GM18861 (cell line): ENCODE measurements around the gene CLEC14A.

Experiments used
- ATAC-seq: cut with Tn5 transposase; IDR thresholded peaks from one replicate; pipeline ENCODE4 v1.9.1; 2021; ENCODE audit not compliant: unreplicated experiment

CLEC14A gene

GRCh38 chr14:38255673-38256532 is at the start of gene CLEC14A:
Gene CLEC14A, minus strand, starts transcription at chr14:38256093. Its CDS starts 71 bp downstream, at chr14:38256022.
- no peak for ATAC-seq

DNA sequence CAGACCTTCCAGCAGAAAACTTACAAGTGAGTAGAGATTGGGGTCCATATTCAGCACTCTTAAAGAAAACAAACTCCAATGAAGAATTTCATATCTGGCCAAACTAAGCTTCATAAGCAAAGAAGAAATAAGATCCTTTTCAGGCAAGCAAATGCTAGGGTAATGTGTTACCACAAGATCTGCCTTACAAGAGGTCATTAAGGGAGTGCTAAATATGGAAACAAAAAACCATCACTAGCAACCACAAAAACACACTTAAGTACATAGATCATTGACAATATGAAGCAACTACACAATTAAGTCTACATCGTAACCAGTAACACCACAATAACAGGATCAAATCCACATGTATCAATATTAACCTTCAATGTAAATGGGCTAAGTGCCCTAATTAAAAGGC is 47.1 kb upstream of the CLEC14A start:
- ATAC-seq: no peak

DNA sequence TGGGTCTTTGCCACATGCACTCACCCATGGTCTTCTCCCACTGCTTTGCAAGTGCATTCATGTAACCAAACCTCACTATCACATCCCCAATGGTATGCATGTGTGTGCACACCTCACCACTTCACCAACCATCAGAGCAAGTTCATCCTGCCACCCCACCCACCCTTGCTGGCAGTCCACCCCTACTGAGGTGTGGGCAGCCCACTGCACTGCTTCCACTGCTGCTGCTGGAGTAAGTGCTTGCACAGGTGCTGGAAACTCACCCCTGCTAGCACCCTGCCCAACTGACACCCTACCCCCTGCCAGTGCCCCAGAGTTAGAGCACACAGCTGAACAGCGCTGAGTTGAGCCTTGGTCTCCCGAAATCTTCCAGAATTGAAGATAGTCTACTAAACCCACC is 46.1 kb upstream of the CLEC14A start:
- no peak for ATAC-seq

DNA sequence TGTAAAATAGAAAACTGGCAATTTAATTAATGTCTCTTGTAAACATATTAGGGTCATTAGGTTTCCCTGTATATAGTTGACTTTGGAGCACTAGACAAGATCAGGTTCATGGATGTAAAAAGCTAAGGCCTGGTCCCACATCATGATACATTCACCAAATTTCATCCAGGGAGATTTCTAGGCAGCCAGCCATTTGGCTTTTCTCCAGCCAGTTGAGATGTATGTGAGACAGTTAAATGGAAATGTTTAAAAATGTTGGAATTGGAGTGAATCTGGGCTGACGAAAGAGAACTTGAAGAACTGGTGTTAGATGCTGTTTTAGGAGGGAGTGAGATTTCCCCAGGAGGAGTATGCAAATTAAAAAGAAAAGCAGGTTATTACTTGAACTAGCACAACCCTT is 41.8 kb upstream of the CLEC14A start:
- no peak for ATAC-seq

- no peak for ATAC-seq
These were observed 36.0 kb upstream of the CLEC14A start for GRCh38 chr14:38291681-38292467.

DNA sequence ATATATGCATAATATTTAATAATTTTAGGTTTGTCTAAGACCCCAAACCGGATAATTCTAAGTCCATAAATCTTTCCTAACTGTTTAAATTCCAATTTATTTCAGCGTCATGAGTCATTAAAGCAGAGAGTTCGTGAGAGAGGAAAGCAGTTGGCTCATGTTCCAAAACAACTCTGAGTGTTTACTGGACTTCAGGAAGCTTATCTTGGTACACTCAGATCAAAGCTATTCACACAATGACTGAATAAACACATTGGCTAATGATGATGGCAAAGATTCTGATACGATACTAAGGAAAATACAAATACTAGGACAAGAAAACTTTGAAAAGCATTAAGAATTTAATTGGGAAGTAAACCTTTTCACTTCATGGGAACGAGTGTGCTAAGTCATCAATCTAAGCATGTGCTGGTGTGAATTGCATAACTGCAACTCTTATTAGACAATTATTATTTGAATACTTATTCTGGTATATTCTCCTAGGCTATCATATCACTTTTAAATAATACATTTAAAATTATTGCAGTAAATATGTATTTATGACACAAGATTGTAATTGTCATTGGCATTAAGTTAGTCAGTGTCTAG is 34.8 kb upstream of the CLEC14A start:
- ATAC-seq: no peak

DNA sequence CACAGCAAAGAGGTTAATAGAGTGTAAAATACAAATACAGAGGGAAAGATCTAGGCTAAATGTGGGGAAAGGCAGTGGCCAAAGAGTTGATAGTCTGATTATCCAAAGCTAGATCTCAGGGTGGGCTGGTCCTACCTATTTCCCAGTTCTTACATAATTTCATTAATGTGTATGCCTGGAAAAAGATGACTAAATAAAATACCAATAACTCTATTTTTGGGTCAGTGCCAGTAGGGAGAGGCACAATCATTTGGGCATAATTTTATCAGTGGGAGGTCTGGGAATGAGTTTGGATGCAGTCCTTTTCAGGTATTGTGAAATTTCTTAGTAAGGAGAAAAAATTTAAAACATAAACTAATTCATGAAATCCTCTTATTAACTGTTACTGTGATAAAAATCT is 30.6 kb upstream of the CLEC14A start:
- ATAC-seq: no peak

- no peak for ATAC-seq
These were observed 30.1 kb upstream of the CLEC14A start for GRCh38 chr14:38285962-38286361.

DNA sequence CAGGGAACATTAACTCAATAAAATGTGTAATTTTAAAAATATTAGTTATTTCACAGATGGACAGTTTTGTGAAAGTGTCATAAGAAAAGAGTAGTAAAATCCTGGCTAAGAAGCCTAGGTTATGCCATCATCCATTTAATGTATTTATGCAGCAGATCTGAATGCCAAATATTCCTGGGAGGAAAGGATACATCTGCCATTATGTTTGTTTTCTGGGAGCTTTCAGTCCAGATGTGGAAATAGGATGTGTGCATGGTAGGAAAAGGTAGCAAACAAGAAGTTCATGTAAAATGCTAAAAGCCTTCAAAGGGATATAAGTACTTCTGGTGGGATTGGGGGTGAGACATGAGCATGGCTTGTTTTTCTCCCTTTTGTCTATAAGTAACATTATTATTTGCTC is 27.0 kb upstream of the CLEC14A start:
- ATAC-seq: no peak

DNA sequence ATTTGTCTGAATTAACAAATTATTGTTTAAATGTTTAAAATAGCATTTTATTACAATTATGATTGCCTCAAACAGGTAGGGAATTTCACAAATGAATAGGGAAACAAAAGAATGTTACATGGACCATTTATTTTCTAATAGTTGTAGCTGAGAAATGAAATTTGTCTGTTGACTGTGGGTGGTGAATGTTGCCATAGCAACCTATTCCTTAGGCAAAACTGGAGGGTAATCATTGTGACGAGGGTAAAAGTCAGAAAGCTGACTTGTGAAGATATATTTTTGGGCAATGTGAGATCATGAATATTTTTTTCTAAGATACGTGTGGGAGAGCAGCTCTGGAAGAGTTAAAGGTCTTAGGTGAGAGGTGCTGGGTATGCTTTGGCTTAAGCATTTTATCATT is 24.2 kb upstream of the CLEC14A start:
- no peak for ATAC-seq

DNA sequence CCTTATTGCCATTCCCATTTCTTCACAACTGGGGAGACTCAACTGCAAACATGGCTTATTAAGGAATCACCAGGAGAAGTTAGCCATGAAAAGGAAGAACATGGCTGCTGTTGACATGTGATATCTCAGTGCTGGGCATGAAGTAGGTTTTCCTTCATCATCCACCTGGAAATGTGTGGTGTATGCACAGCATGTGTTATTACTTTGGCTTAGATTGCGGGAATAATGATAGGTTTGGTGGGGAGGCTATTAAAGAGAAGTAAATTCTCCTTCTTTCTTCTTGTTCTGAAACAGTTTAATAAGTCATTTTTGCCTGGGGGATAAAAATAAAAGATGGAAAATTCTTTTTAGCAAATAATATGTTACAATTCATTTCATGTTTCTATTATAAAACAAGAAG is 23.7 kb upstream of the CLEC14A start:
- ATAC-seq: no peak

DNA sequence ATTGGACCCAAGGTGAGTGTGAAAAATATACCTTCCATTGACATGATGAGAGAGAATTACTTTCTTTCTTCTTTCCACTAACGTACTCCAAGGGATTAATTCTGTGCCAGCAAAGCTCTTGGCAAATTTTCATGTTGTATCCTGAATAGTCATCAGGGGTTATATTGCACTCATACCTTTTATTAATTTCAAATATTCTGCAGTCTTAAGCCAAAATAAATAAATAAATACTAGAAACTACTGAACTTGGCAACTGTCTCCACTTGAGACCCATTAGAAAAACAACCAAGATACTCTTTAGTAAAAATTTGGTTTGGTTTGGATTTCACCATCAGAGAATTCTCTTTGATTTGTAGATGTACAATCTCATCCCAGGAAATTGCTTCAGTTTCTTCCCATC is 22.1 kb upstream of the CLEC14A start:
- ATAC-seq: no peak

- no peak for ATAC-seq
These were observed 7.0 kb upstream of the CLEC14A start for GRCh38 chr14:38262844-38263243.

DNA sequence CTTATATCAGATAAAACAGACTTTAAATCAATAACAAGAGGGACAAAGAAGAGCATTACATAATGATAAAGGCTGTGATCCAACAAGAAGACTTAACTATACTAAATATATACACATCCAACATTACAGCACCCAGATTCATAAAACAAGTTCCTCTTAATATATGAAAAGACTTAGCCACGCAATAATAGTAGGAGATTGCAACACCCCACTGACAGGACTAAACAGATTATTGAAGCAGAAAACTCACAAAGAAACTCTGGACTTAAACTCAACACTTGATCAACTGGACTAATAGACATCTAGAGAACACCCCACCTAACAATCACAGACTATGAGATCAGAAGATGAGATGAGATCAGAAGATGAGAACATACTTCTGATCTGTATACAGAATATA is 5.7 kb upstream of the CLEC14A start:
- no peak for ATAC-seq

- no peak for ATAC-seq
These were observed 1.6 kb upstream of the CLEC14A start for GRCh38 chr14:38257507-38257906.

DNA sequence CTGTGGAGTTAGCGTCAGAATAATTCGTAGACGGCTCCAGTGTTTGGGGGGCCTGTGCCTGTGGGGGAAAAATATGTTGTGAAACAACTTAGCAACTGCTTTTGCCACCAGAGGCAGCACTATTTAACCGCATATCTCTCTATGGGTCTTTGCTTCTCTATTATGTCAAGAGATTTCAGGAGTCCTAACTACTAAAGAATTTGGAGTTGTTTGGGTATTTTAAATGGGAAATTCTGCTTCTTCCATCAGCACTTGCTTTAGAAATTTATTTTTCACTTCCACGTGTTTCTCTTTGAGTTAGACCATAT is 594 bp upstream of the CLEC14A start:
- no peak for ATAC-seq

DNA sequence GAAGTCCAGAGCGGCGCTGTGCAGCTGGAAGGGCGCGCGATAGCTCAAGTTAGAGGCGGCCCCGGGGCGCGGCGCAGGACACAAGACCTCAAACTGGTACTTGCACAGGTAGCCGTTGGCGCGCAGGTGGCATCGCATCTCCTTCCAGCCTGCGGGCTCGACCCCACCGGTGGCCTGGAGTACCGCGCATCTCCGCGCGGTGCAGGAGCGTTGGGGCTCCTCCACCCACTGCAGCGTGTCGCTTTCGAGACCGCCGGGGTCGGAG is 553 bp downstream of the CLEC14A start:
- no peak for ATAC-seq

- ATAC-seq: no peak
These were observed 1.1 kb downstream of the CLEC14A start for GRCh38 chr14:38254571-38255407.

DNA sequence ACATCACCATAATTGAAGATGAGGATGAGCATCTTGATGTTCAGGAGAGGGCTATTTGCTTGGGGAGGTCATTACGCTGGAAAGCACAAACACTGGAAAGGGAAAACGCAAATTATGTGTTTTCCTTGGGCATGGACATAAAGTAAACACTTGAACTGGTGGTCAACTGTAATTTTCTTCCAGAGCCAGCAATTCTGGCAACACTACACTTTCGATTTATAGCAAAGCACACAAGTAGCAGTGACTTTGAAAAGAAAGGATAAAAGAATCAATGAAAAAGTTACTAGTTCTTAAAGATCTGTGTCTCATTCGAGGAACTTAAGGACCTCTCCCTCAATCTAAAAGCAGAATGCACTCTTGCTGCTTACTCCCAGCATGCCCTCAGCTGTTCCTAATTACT is 2.2 kb downstream of the CLEC14A start:
- ATAC-seq: no peak

DNA sequence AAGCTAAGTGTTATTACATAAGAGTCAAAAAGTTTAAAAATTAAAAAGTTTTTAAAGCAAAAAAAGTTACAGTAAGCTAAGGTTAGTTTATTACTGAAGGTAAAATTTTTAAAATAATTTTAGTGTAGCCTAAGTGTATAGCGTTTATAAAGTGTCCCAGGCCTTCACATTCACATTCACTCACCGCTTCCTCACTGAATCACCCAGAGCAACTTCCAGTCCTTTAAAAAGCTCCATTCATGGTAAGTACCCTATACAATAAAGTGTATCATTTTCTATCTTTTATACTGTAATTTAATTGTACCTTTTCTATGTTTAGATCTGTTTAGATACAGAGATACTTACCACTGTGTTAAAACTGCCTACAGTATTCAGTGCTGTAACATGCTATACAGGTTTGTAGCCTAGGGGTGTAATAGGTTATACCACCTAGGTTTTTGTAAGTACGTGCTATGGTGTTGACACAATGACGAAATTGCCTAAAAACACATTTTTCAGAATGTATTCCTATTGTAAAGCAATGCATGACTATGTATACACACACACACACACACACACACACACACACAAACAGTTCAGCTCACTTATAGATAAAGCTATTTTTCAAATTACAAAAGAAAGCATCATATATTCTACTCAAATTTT is 3.7 kb downstream of the CLEC14A start:
- no peak for ATAC-seq

GRCh38 chr14:38250331-38250730 is 5.6 kb downstream of the CLEC14A start:
- ATAC-seq: no peak
